ENCODE measurements around the gene TRMU. TPM values are rescaled to one million over a fixed set of nuclear protein-coding genes. Genes with fewer than 3 reads are reported as not detected.
A peak's percentile ranks its signal among the peaks of the same experiment; 100 is the strongest.

TRMU gene
- total RNA-seq, 2 donors from 2014 or later: 65.3 to 69.7 TPM

- DNase-seq (no peak), ATAC-seq (replicated peaks in 1 of 2) (no peak)
- Mint-ChIP-seq H3K27me3 (ENCODE audit: low read depth) (no peaks in the 10 kb centered on the region), H3K4me3 (no peak overlapping the region), H3K27ac (no peak overlapping the region), H3K9me3 (no peaks in the 10 kb centered on the region), H3K36me3 (ENCODE audit: insufficient read depth in 2 of 2) (peaks cover 7 to 21% of the 10 kb centered on the region in 2 donors), H3K4me1 (ENCODE audit: low read depth) (peaks cover 5% of the 10 kb centered on the region)
These were observed 15.1 kb downstream of the TRMU start for GRCh38 chr22:46350646-46351045.

GRCh38 chr22:46351131-46351735 lies 15.7 kb downstream of the TRMU start:
- H3K36me3 Mint-ChIP-seq (ENCODE audit: insufficient read depth in 2 of 2): peaks cover 7 to 15% of the 10 kb centered on the region in 2 donors
- no peak overlapping the region for H3K4me3 Mint-ChIP-seq
- no peak overlapping the region for H3K27ac Mint-ChIP-seq
- DNase-seq: no peak
- H3K9me3 Mint-ChIP-seq: no peaks in the 10 kb centered on the region
- no peak for ATAC-seq (replicated peaks in 1 of 2)
- H3K4me1 Mint-ChIP-seq (ENCODE audit: low read depth): peaks cover 5% of the 10 kb centered on the region
- H3K27me3 Mint-ChIP-seq (ENCODE audit: low read depth): no peaks in the 10 kb centered on the region

GRCh38 chr22:46351767-46352166 lies 16.3 kb downstream of the TRMU start:
- H3K36me3 Mint-ChIP-seq (ENCODE audit: insufficient read depth in 2 of 2): peaks cover 4 to 13% of the 10 kb centered on the region in 2 donors
- H3K4me1 Mint-ChIP-seq (ENCODE audit: low read depth): peaks cover 5% of the 10 kb centered on the region
- no peak overlapping the region for H3K27ac Mint-ChIP-seq
- H3K4me3 Mint-ChIP-seq: no peak overlapping the region
- H3K9me3 Mint-ChIP-seq: no peaks in the 10 kb centered on the region
- no peak for ATAC-seq (replicated peaks in 1 of 2)
- no peaks in the 10 kb centered on the region for H3K27me3 Mint-ChIP-seq (ENCODE audit: low read depth)
- no peak for DNase-seq

GRCh38 chr22:46352276-46352675 lies 16.8 kb downstream of the TRMU start:
- no peak for ATAC-seq (replicated peaks in 1 of 2)
- Mint-ChIP-seq H3K4me3 (no peak overlapping the region), H3K4me1 (ENCODE audit: low read depth) (peaks cover 5% of the 10 kb centered on the region), H3K27me3 (ENCODE audit: low read depth) (no peaks in the 10 kb centered on the region), H3K36me3 (ENCODE audit: insufficient read depth in 2 of 2) (peaks cover 4 to 13% of the 10 kb centered on the region in 2 donors), H3K9me3 (no peaks in the 10 kb centered on the region), H3K27ac (no peak overlapping the region)
- DNase-seq: no peak

- Mint-ChIP-seq H3K27me3 (ENCODE audit: low read depth) (no peaks in the 10 kb centered on the region), H3K4me1 (ENCODE audit: low read depth) (peaks cover 5% of the 10 kb centered on the region), H3K36me3 (ENCODE audit: insufficient read depth in 2 of 2) (peaks cover 4 to 13% of the 10 kb centered on the region in 2 donors), H3K4me3 (no peak overlapping the region), H3K9me3 (no peaks in the 10 kb centered on the region), H3K27ac (no peak overlapping the region)
- no peak for ATAC-seq (replicated peaks in 1 of 2)
- no peak for DNase-seq
These were observed 17.3 kb downstream of the TRMU start for GRCh38 chr22:46352691-46353386.

- DNase-seq (no peak), ATAC-seq (replicated peaks in 1 of 2) (no peak)
- no peaks in the 10 kb centered on the region for H3K9me3 Mint-ChIP-seq
- peaks cover 5% of the 10 kb centered on the region for H3K4me1 Mint-ChIP-seq (ENCODE audit: low read depth)
- peaks cover 4 to 13% of the 10 kb centered on the region in 2 donors for H3K36me3 Mint-ChIP-seq (ENCODE audit: insufficient read depth in 2 of 2)
- no peak overlapping the region for H3K4me3 Mint-ChIP-seq
- no peaks in the 10 kb centered on the region for H3K27me3 Mint-ChIP-seq (ENCODE audit: low read depth)
- no peak overlapping the region for H3K27ac Mint-ChIP-seq
These were observed 18.1 kb downstream of the TRMU start for GRCh38 chr22:46353483-46354105.

GRCh38 chr22:46354176-46354992 lies 18.9 kb downstream of the TRMU start:
- Mint-ChIP-seq H3K9me3 (no peaks in the 10 kb centered on the region), H3K27me3 (ENCODE audit: low read depth) (no peaks in the 10 kb centered on the region), H3K27ac (no peak overlapping the region), H3K4me1 (ENCODE audit: low read depth) (peaks cover 5% of the 10 kb centered on the region), H3K4me3 (no peak overlapping the region), H3K36me3 (ENCODE audit: insufficient read depth in 2 of 2) (peaks cover 4 to 9% of the 10 kb centered on the region in 2 donors)
- ATAC-seq (replicated peaks in 1 of 2) (no peak), DNase-seq (no peak)

GRCh38 chr22:46354993-46355305 lies 19.4 kb downstream of the TRMU start:
- ATAC-seq (replicated peaks in 1 of 2) (no peak), DNase-seq (no peak)
- H3K9me3 Mint-ChIP-seq: no peaks in the 10 kb centered on the region
- peaks cover 3 to 7% of the 10 kb centered on the region in 2 donors for H3K36me3 Mint-ChIP-seq (ENCODE audit: insufficient read depth in 2 of 2)
- no peak overlapping the region for H3K27ac Mint-ChIP-seq
- H3K27me3 Mint-ChIP-seq (ENCODE audit: low read depth): no peaks in the 10 kb centered on the region
- H3K4me1 Mint-ChIP-seq (ENCODE audit: low read depth): peaks cover 5% of the 10 kb centered on the region
- H3K4me3 Mint-ChIP-seq: no peak overlapping the region

- H3K4me1 Mint-ChIP-seq (ENCODE audit: low read depth): peaks cover 5% of the 10 kb centered on the region
- peak; percentile 62 to 67 for DNase-seq
- peak; percentile 49 to 57 for ATAC-seq (replicated peaks in 1 of 2)
- H3K27me3 Mint-ChIP-seq (ENCODE audit: low read depth): no peaks in the 10 kb centered on the region
- H3K27ac Mint-ChIP-seq: no peak overlapping the region
- H3K4me3 Mint-ChIP-seq: no peak overlapping the region
- H3K36me3 Mint-ChIP-seq (ENCODE audit: insufficient read depth in 2 of 2): peaks cover 3 to 5% of the 10 kb centered on the region in 2 donors
- H3K9me3 Mint-ChIP-seq: no peaks in the 10 kb centered on the region
These were observed 20.0 kb downstream of the TRMU start for GRCh38 chr22:46355369-46355995.

GRCh38 chr22:46355996-46356471 lies 20.5 kb downstream of the TRMU start:
- H3K27ac Mint-ChIP-seq: no peak overlapping the region
- peak in 1 of 2 donors; percentile 13 for ATAC-seq (replicated peaks in 1 of 2)
- H3K27me3 Mint-ChIP-seq (ENCODE audit: low read depth): no peaks in the 10 kb centered on the region
- H3K36me3 Mint-ChIP-seq (ENCODE audit: insufficient read depth in 2 of 2): peaks cover under 1 to 2% of the 10 kb centered on the region in 2 donors
- no peak for DNase-seq
- no peaks in the 10 kb centered on the region for H3K9me3 Mint-ChIP-seq
- H3K4me3 Mint-ChIP-seq: no peak overlapping the region
- H3K4me1 Mint-ChIP-seq (ENCODE audit: low read depth): peaks cover 5% of the 10 kb centered on the region

- Mint-ChIP-seq H3K36me3 (ENCODE audit: insufficient read depth in 2 of 2) (peaks cover 0 to 1% of the 10 kb centered on the region in 2 donors), H3K4me1 (ENCODE audit: low read depth) (peaks cover 5% of the 10 kb centered on the region), H3K27ac (no peak overlapping the region), H3K27me3 (ENCODE audit: low read depth) (no peaks in the 10 kb centered on the region), H3K4me3 (no peak overlapping the region), H3K9me3 (no peaks in the 10 kb centered on the region)
- DNase-seq: no peak
- no peak for ATAC-seq (replicated peaks in 1 of 2)
These were observed 21.3 kb downstream of the TRMU start for GRCh38 chr22:46356496-46357480.

All from activated T-cell treated with anti-CD3 and anti-CD28 coated beads, Interleukin-2, amount 50 U/mL, for 72 hours (primary cell).